GM23338 (cell line): ENCODE data around the gene DMD. TPM values are rescaled to one million over a fixed set of nuclear protein-coding genes. Genes with fewer than 3 reads are reported as not detected.

ENCODE experiments used
- ATAC-seq: fragments of 200-7000 bp; cut with Tn5 transposase; 3 replicates; pipeline ENCODE4 v1.9.1; 2020
- DNase-seq: peaks from one replicate; pipeline ENCODE4 v3.0.0-alpha.2; 2015; ENCODE audit warnings: low spot score
- H2AFZ ChIP-seq: fragments of 200-600 bp; sonication (generic); 2 replicates; pipeline ENCODE4 v1.8.0; 2016; ENCODE audit warnings: antibody characterized with exemption, mild to moderate bottlenecking, moderate library complexity
- H3F3A ChIP-seq: fragments of 200-600 bp; sonication (generic); replicated peaks from 2 replicates; pipeline ENCODE4 v1.8.0; 2017; ENCODE audit warnings: antibody characterized with exemption, mixed run types, low read depth
- H3K27ac ChIP-seq: fragments of 200-600 bp; sonication (generic); 2 replicates; pipeline ENCODE4 v1.6.1; 2016; ENCODE audit warnings: low read depth
- H3K27me3 ChIP-seq: fragments of 200-600 bp; sonication (generic); 2 replicates; pipeline ENCODE4 v1.8.0; 2016; ENCODE audit warnings: mild to moderate bottlenecking, mixed run types, moderate library complexity; ENCODE audit not compliant: insufficient read depth
- H3K36me3 ChIP-seq: fragments of 200-600 bp; sonication (generic); 2 replicates; pipeline ENCODE4 v1.8.0; 2016; ENCODE audit warnings: mild to moderate bottlenecking; ENCODE audit not compliant: insufficient read depth
- H3K4me1 ChIP-seq: fragments of 200-600 bp; sonication (generic); 2 replicates; pipeline ENCODE4 v1.8.0; 2016; ENCODE audit warnings: mild to moderate bottlenecking, moderate library complexity; ENCODE audit not compliant: insufficient read depth
- H3K4me2 ChIP-seq: fragments of 200-600 bp; sonication (generic); 2 replicates; pipeline ENCODE4 v1.7.1; 2017; ENCODE audit warnings: mixed run types
- H3K4me3 ChIP-seq: fragments of 200-600 bp; sonication (generic); 2 replicates; pipeline ENCODE4 v1.6.1; 2016; ENCODE audit warnings: mixed run types
- H3K79me2 ChIP-seq: fragments of 200-600 bp; sonication (generic); replicated peaks from 2 replicates; pipeline ENCODE4 v1.8.0; 2017; ENCODE audit warnings: mild to moderate bottlenecking; ENCODE audit not compliant: insufficient read depth
- H3K9me2 ChIP-seq: fragments of 200-600 bp; sonication (generic); 2 replicates; pipeline ENCODE4 v1.8.0; 2017; ENCODE audit not compliant: insufficient read depth
- H4K20me1 ChIP-seq: fragments of 200-600 bp; sonication (generic); replicated peaks from 2 replicates; pipeline ENCODE4 v1.8.0; 2017; ENCODE audit warnings: mild to moderate bottlenecking; ENCODE audit not compliant: insufficient read depth
- H3K27ac Mint-ChIP-seq: 2 replicates; pipeline ENCODE4 v1.8.0; 2020; ENCODE audit warnings: inconsistent platforms, mild to moderate bottlenecking, moderate library complexity, mixed read lengths
- H3K27me3 Mint-ChIP-seq: 3 replicates; pipeline ENCODE4 v1.8.0; 2022; ENCODE audit warnings: low read depth, mild to moderate bottlenecking, moderate library complexity, mixed read lengths, inconsistent platforms; ENCODE audit not compliant: insufficient read depth, poor library complexity
- H3K36me3 Mint-ChIP-seq: 3 replicates; pipeline ENCODE4 v1.8.0; 2021; ENCODE audit warnings: low read depth, mild to moderate bottlenecking, inconsistent platforms, moderate library complexity, mixed read lengths
- H3K4me1 Mint-ChIP-seq: 3 replicates; pipeline ENCODE4 v1.8.0; 2020; ENCODE audit warnings: mild to moderate bottlenecking, inconsistent platforms, mixed read lengths
- H3K4me3 Mint-ChIP-seq: 3 replicates; pipeline ENCODE4 v1.8.0; 2021; ENCODE audit warnings: moderate library complexity, mild to moderate bottlenecking, inconsistent platforms, mixed read lengths
- H3K9me3 Mint-ChIP-seq: 3 replicates; pipeline ENCODE4 v1.8.0; 2020; ENCODE audit warnings: moderate library complexity, mild to moderate bottlenecking, inconsistent platforms, mixed read lengths
- CREB1 ChIP-seq: fragments of 250-450 bp; sonication (Bioruptor Pico); IDR thresholded peaks from 2 replicates; pipeline ENCODE4 v1.5.0; 2020; ENCODE audit warnings: low read depth, mild to moderate bottlenecking, moderate library complexity
- EZH2 ChIP-seq: fragments of 200-600 bp; sonication (generic); IDR thresholded peaks from one replicate; pipeline ENCODE4 v1.8.0; 2017; ENCODE audit warnings: antibody characterized with exemption, mild to moderate bottlenecking, low read depth; ENCODE audit not compliant: unreplicated experiment
- EZH2phosphoT487 ChIP-seq: fragments of 200-600 bp; sonication (generic); IDR thresholded peaks from one replicate; pipeline ENCODE4 v1.8.1; 2018; ENCODE audit warnings: antibody characterized with exemption; ENCODE audit not compliant: unreplicated experiment
- JUNB ChIP-seq: IDR thresholded peaks from one replicate; pipeline ENCODE4 v1.6.1; 2016; ENCODE audit warnings: antibody characterized with exemption; ENCODE audit not compliant: unreplicated experiment
- NANOG ChIP-seq: IDR thresholded peaks from 2 replicates; pipeline ENCODE4 v1.6.1; 2016; ENCODE audit warnings: antibody characterized with exemption, borderline replicate concordance
- POLR2AphosphoS5 ChIP-seq: IDR thresholded peaks from 2 replicates; pipeline ENCODE4 v1.6.1; 2016; ENCODE audit warnings: antibody characterized with exemption, low read depth
- STAT1 ChIP-seq: IDR thresholded peaks from one replicate; pipeline ENCODE4 v1.6.1; 2016; ENCODE audit warnings: antibody characterized with exemption; ENCODE audit not compliant: unreplicated experiment
- ZNF114 ChIP-seq: fragments of 250-450 bp; sonication (Bioruptor Pico); IDR thresholded peaks from 2 replicates; pipeline ENCODE4 v1.5.0; 2020; ENCODE audit warnings: mild to moderate bottlenecking, moderate library complexity
- ZNF331 ChIP-seq: fragments of 250-450 bp; sonication (Bioruptor Pico); IDR thresholded peaks from 2 replicates; pipeline ENCODE4 v1.5.0; 2020; ENCODE audit warnings: low read depth, mild to moderate bottlenecking, moderate library complexity
- polyA plus RNA-seq: library from polyadenylated mRNA; unstranded; fragments of >200 nt; fragmentation: Nextera tagmentation; extraction: Ambion mirVana; gene quantifications from 2 replicates; pipeline ENCODE4 v1.2.1, GENCODE V29; 2016
- total RNA-seq: library from RNA; depleted of rRNA; stranded (reverse); fragments of >200 nt; shearing (Covaris generic); gene quantifications from 2 replicates; pipeline ENCODE4 v1.2.3, GENCODE V29; 2014
- TF ChIP-seq, protein P1 (sequence below), 2 experiments: fragments of 200-600 bp in 1 of 2; sonication (generic) in 1 of 2; conservative IDR thresholded peaks; 2 replicates each; pipeline versions ENCODE4 v1.5.1 to v1.6.1; 2016 to 2017; ENCODE audit warnings: antibody characterized with exemption in 2 of 2, low read depth in 2 of 2, mild to moderate bottlenecking in 2 of 2, moderate library complexity in 1 of 2
- TF ChIP-seq, protein P2 (sequence below): fragments of 250-450 bp; sonication (Bioruptor Pico); IDR thresholded peaks from 2 replicates; pipeline ENCODE4 v1.5.0; 2020; ENCODE audit warnings: mild to moderate bottlenecking, moderate library complexity
- TF ChIP-seq, protein P3 (sequence below): IDR thresholded peaks from 2 replicates; pipeline ENCODE4 v1.6.1; 2016; ENCODE audit warnings: antibody characterized with exemption
- TF ChIP-seq, protein P4 (sequence below): IDR thresholded peaks from one replicate; pipeline ENCODE4 v1.6.1; 2018; ENCODE audit warnings: antibody characterized with exemption; ENCODE audit not compliant: unreplicated experiment

DMD gene
- total and polyA plus RNA-seq, 2 experiments from 2014 or later: 4.5 to 7.6 TPM

DNA sequence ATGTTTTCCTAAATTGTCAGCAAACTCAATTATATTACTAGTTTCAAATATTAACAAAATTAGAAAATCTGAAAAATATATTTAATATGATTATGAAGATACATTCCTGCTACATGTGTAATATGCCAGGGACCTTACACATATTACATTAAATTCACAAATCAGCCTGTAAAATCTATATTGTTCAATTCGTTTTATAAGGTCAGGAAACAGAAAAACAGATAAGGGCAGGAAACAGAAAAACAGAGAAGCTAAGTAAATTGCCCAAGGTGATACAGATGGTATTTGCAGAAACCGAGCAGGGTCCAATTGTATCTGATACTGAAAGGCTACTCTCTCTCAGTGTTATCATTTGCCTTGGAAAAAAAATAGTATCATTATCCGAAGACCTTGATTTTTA lies 739.0 kb downstream of the DMD start:
- H3F3A ChIP-seq: no peaks in the 10 kb centered on the region
- ATAC-seq (no peak), DNase-seq (no peak)
- no peaks in the 10 kb centered on the region for H3K36me3 ChIP-seq
- Mint-ChIP-seq H3K27me3 (no peaks in the 10 kb centered on the region), H3K36me3 (no peaks in the 10 kb centered on the region), H3K4me1 (no peaks in the 10 kb centered on the region), H3K4me3 (no peak overlapping the region), H3K27ac (no peak overlapping the region), H3K9me3 (no peaks in the 10 kb centered on the region)
- H3K4me2 ChIP-seq: no peak overlapping the region
- no peaks in the 10 kb centered on the region for H3K27me3 ChIP-seq
- H4K20me1 ChIP-seq: no peaks in the 10 kb centered on the region
- no peak overlapping the region for H3K4me3 ChIP-seq
- no peaks in the 10 kb centered on the region for H3K9me2 ChIP-seq
- no peaks in the 10 kb centered on the region for H3K79me2 ChIP-seq
- no peaks in the 10 kb centered on the region for H3K4me1 ChIP-seq
- no peak overlapping the region for H3K27ac ChIP-seq
- no peak overlapping the region for H2AFZ ChIP-seq
- TF ChIP-seq CREB1: no peak
- TF ChIP-seq NANOG: no peak
- TF ChIP-seq, protein P1, sequence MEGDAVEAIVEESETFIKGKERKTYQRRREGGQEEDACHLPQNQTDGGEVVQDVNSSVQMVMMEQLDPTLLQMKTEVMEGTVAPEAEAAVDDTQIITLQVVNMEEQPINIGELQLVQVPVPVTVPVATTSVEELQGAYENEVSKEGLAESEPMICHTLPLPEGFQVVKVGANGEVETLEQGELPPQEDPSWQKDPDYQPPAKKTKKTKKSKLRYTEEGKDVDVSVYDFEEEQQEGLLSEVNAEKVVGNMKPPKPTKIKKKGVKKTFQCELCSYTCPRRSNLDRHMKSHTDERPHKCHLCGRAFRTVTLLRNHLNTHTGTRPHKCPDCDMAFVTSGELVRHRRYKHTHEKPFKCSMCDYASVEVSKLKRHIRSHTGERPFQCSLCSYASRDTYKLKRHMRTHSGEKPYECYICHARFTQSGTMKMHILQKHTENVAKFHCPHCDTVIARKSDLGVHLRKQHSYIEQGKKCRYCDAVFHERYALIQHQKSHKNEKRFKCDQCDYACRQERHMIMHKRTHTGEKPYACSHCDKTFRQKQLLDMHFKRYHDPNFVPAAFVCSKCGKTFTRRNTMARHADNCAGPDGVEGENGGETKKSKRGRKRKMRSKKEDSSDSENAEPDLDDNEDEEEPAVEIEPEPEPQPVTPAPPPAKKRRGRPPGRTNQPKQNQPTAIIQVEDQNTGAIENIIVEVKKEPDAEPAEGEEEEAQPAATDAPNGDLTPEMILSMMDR (conservative IDR thresholded peaks at IDR 0.05; ENCODE audit: low read depth in 2 of 2): no peak
- TF ChIP-seq POLR2AphosphoS5: no peak
- TF ChIP-seq, protein P2, sequence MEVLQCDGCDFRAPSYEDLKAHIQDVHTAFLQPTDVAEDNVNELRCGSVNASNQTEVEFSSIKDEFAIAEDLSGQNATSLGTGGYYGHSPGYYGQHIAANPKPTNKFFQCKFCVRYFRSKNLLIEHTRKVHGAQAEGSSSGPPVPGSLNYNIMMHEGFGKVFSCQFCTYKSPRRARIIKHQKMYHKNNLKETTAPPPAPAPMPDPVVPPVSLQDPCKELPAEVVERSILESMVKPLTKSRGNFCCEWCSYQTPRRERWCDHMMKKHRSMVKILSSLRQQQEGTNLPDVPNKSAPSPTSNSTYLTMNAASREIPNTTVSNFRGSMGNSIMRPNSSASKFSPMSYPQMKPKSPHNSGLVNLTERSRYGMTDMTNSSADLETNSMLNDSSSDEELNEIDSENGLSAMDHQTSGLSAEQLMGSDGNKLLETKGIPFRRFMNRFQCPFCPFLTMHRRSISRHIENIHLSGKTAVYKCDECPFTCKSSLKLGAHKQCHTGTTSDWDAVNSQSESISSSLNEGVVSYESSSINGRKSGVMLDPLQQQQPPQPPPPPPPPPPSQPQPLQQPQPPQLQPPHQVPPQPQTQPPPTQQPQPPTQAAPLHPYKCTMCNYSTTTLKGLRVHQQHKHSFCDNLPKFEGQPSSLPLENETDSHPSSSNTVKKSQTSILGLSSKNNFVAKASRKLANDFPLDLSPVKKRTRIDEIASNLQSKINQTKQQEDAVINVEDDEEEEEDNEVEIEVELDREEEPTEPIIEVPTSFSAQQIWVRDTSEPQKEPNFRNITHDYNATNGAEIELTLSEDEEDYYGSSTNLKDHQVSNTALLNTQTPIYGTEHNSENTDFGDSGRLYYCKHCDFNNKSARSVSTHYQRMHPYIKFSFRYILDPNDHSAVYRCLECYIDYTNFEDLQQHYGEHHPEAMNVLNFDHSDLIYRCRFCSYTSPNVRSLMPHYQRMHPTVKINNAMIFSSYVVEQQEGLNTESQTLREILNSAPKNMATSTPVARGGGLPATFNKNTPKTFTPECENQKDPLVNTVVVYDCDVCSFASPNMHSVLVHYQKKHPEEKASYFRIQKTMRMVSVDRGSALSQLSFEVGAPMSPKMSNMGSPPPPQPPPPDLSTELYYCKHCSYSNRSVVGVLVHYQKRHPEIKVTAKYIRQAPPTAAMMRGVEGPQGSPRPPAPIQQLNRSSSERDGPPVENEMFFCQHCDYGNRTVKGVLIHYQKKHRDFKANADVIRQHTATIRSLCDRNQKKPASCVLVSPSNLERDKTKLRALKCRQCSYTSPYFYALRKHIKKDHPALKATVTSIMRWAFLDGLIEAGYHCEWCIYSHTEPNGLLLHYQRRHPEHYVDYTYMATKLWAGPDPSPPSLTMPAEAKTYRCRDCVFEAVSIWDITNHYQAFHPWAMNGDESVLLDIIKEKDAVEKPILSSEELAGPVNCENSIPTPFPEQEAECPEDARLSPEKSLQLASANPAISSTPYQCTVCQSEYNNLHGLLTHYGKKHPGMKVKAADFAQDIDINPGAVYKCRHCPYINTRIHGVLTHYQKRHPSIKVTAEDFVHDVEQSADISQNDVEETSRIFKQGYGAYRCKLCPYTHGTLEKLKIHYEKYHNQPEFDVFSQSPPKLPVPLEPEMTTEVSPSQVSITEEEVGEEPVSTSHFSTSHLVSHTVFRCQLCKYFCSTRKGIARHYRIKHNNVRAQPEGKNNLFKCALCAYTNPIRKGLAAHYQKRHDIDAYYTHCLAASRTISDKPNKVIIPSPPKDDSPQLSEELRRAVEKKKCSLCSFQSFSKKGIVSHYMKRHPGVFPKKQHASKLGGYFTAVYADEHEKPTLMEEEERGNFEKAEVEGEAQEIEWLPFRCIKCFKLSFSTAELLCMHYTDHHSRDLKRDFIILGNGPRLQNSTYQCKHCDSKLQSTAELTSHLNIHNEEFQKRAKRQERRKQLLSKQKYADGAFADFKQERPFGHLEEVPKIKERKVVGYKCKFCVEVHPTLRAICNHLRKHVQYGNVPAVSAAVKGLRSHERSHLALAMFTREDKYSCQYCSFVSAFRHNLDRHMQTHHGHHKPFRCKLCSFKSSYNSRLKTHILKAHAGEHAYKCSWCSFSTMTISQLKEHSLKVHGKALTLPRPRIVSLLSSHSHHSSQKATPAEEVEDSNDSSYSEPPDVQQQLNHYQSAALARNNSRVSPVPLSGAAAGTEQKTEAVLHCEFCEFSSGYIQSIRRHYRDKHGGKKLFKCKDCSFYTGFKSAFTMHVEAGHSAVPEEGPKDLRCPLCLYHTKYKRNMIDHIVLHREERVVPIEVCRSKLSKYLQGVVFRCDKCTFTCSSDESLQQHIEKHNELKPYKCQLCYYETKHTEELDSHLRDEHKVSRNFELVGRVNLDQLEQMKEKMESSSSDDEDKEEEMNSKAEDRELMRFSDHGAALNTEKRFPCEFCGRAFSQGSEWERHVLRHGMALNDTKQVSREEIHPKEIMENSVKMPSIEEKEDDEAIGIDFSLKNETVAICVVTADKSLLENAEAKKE (CRISPR knock-in tag): no peak
- TF ChIP-seq STAT1: no peak
- TF ChIP-seq ZNF114: no peak
- TF ChIP-seq, protein P3, sequence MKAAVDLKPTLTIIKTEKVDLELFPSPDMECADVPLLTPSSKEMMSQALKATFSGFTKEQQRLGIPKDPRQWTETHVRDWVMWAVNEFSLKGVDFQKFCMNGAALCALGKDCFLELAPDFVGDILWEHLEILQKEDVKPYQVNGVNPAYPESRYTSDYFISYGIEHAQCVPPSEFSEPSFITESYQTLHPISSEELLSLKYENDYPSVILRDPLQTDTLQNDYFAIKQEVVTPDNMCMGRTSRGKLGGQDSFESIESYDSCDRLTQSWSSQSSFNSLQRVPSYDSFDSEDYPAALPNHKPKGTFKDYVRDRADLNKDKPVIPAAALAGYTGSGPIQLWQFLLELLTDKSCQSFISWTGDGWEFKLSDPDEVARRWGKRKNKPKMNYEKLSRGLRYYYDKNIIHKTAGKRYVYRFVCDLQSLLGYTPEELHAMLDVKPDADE: no peak
- no peak for TF ChIP-seq EZH2phosphoT487
- no peak for TF ChIP-seq ZNF331
- TF ChIP-seq EZH2: no peak
- no peak for TF ChIP-seq JUNB
- TF ChIP-seq, protein P4, sequence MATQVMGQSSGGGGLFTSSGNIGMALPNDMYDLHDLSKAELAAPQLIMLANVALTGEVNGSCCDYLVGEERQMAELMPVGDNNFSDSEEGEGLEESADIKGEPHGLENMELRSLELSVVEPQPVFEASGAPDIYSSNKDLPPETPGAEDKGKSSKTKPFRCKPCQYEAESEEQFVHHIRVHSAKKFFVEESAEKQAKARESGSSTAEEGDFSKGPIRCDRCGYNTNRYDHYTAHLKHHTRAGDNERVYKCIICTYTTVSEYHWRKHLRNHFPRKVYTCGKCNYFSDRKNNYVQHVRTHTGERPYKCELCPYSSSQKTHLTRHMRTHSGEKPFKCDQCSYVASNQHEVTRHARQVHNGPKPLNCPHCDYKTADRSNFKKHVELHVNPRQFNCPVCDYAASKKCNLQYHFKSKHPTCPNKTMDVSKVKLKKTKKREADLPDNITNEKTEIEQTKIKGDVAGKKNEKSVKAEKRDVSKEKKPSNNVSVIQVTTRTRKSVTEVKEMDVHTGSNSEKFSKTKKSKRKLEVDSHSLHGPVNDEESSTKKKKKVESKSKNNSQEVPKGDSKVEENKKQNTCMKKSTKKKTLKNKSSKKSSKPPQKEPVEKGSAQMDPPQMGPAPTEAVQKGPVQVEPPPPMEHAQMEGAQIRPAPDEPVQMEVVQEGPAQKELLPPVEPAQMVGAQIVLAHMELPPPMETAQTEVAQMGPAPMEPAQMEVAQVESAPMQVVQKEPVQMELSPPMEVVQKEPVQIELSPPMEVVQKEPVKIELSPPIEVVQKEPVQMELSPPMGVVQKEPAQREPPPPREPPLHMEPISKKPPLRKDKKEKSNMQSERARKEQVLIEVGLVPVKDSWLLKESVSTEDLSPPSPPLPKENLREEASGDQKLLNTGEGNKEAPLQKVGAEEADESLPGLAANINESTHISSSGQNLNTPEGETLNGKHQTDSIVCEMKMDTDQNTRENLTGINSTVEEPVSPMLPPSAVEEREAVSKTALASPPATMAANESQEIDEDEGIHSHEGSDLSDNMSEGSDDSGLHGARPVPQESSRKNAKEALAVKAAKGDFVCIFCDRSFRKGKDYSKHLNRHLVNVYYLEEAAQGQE: no peak
